Smooth muscle cell (in vitro differentiated cells): Measurements from ENCODE around the gene TAS2R39. TPM values are rescaled to one million over a fixed set of nuclear protein-coding genes. Genes with fewer than 3 reads are reported as not detected.

Experiments
- DNase-seq: peaks from one replicate; lab custom pipeline; 2025; ENCODE audit not compliant: unreplicated experiment; lab: John Stamatoyannopoulos, UW
- H2AFZ ChIP-seq: fragments of 200-600 bp; sonication (generic); 2 replicates; pipeline ENCODE4 v1.6.0; 2016; ENCODE audit warnings: antibody characterized with exemption, low read depth, mild to moderate bottlenecking
- H3F3A ChIP-seq: fragments of 200-600 bp; sonication (generic); 2 replicates; pipeline ENCODE4 v1.6.0; 2017; ENCODE audit warnings: antibody characterized with exemption, low read depth
- H3K27ac ChIP-seq: fragments of 200-600 bp; sonication (generic); 2 replicates; pipeline ENCODE4 v1.5.1; 2016; ENCODE audit warnings: low read depth, mild to moderate bottlenecking
- H3K27me3 ChIP-seq: fragments of 200-600 bp; sonication (generic); 2 replicates; pipeline ENCODE4 v1.6.1; 2016; ENCODE audit warnings: low read depth, mild to moderate bottlenecking
- H3K36me3 ChIP-seq: fragments of 200-600 bp; sonication (generic); 2 replicates; pipeline ENCODE4 v1.5.1; 2016; ENCODE audit warnings: low read depth
- H3K4me1 ChIP-seq: fragments of 200-600 bp; sonication (generic); 2 replicates; pipeline ENCODE4 v1.5.1; 2016; ENCODE audit warnings: low read depth
- H3K4me2 ChIP-seq: fragments of 200-600 bp; sonication (generic); 2 replicates; pipeline ENCODE4 v1.6.0; 2016; ENCODE audit warnings: mild to moderate bottlenecking
- H3K4me3 ChIP-seq: fragments of 200-600 bp; sonication (generic); 2 replicates; pipeline ENCODE4 v1.5.1; 2016; ENCODE audit warnings: mild to moderate bottlenecking
- H3K79me2 ChIP-seq: fragments of 200-600 bp; sonication (generic); 2 replicates; pipeline ENCODE4 v1.6.0; 2016; ENCODE audit warnings: low read depth, mild to moderate bottlenecking
- H3K9ac ChIP-seq: fragments of 200-600 bp; sonication (generic); 2 replicates; pipeline ENCODE4 v1.6.0; 2016; ENCODE audit warnings: low read depth
- H3K9me3 ChIP-seq: fragments of 200-600 bp; sonication (generic); replicated peaks from 2 replicates; pipeline ENCODE4 v1.5.1; 2016; ENCODE audit warnings: low read depth
- H4K20me1 ChIP-seq: fragments of 200-600 bp; sonication (generic); 2 replicates; pipeline ENCODE4 v1.6.0; 2016; ENCODE audit warnings: low read depth
- WGBS: methylation state at CpG from one replicate; pipeline ENCODE4 v1.1.7; 2016; ENCODE audit warnings: low lambda C conversion rate; 5-methylcytosine and 5-hydroxymethylcytosine counted together
- polyA plus RNA-seq: library from polyadenylated mRNA; unstranded; fragments of >200 nt; fragmentation: Nextera tagmentation; extraction: Ambion mirVana; gene quantifications from 2 replicates; pipeline ENCODE4 v1.2.1, GENCODE V29; 2016
- total RNA-seq: library from RNA; depleted of rRNA; stranded (reverse); fragments of >200 nt; gene quantifications from 2 replicates; pipeline ENCODE4 v1.2.3, GENCODE V29; 2014
- TF ChIP-seq, protein P1 (sequence below): fragments of 200-600 bp; sonication (generic); IDR thresholded peaks from 2 replicates; pipeline ENCODE4 v1.5.1; 2017; ENCODE audit warnings: borderline replicate concordance, mild to moderate bottlenecking, antibody characterized with exemption; ENCODE audit not compliant: insufficient read depth, poor library complexity, severe bottlenecking

Gene TAS2R39
- total and polyA plus RNA-seq, 2 experiments from 2014 or later: not detected

DNA sequence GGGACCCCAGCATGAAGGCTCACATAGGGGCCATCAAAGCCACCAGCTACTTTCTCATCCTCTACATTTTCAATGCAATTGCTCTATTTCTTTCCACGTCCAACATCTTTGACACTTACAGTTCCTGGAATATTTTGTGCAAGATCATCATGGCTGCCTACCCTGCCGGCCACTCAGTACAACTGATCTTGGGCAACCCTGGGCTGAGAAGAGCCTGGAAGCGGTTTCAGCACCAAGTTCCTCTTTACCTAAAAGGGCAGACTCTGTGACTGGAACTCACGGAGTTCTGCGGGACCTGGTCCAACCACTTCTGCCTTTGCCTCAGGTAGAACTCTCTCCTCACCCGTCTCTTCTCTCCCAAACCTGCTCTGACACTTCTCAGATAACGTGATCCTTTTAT lies 39.6 kb downstream of the TAS2R39 start:
- Histone ChIP-seq H3K4me2 (no peak overlapping the region), H3K4me1 (no peaks in the 10 kb centered on the region), H4K20me1 (no peaks in the 10 kb centered on the region), H3K36me3 (no peaks in the 10 kb centered on the region), H3F3A (no peaks in the 10 kb centered on the region), H2AFZ (no peak overlapping the region), H3K9me3 (no peaks in the 10 kb centered on the region), H3K27me3 (no peaks in the 10 kb centered on the region), H3K4me3 (no peak overlapping the region), H3K9ac (no peak overlapping the region), H3K79me2 (no peaks in the 10 kb centered on the region), H3K27ac (no peak overlapping the region)
- DNase-seq: no peak
- 88% methylated on average over 7 of the region's 7 CpGs for WGBS
- TF ChIP-seq, protein P1, sequence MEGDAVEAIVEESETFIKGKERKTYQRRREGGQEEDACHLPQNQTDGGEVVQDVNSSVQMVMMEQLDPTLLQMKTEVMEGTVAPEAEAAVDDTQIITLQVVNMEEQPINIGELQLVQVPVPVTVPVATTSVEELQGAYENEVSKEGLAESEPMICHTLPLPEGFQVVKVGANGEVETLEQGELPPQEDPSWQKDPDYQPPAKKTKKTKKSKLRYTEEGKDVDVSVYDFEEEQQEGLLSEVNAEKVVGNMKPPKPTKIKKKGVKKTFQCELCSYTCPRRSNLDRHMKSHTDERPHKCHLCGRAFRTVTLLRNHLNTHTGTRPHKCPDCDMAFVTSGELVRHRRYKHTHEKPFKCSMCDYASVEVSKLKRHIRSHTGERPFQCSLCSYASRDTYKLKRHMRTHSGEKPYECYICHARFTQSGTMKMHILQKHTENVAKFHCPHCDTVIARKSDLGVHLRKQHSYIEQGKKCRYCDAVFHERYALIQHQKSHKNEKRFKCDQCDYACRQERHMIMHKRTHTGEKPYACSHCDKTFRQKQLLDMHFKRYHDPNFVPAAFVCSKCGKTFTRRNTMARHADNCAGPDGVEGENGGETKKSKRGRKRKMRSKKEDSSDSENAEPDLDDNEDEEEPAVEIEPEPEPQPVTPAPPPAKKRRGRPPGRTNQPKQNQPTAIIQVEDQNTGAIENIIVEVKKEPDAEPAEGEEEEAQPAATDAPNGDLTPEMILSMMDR: no peak

DNA sequence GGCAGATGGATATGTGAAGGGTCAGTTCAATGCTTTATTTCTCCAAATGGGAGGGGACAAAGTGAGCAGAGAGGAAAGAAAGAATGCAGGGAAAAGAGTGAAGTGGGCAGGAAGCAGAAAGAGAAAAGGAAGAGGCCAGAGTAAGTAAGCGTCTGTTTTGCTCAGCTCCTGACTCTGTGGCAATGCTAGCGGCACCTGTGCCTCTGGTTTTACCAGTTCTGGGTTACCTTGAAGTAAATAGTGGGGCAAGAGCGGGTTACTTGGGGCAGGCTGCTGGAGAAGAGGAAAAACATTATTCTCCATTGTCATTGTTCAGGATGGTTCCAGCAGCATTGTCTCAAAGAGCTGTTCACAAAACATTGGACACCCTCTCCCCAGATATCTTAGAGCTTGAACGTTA lies 40.6 kb downstream of the TAS2R39 start:
- Histone ChIP-seq H3F3A (no peaks in the 10 kb centered on the region), H3K4me2 (no peak overlapping the region), H3K4me3 (no peak overlapping the region), H2AFZ (no peak overlapping the region), H4K20me1 (no peaks in the 10 kb centered on the region), H3K9ac (no peak overlapping the region), H3K36me3 (no peaks in the 10 kb centered on the region), H3K27me3 (no peaks in the 10 kb centered on the region), H3K9me3 (no peaks in the 10 kb centered on the region), H3K27ac (no peak overlapping the region), H3K79me2 (no peaks in the 10 kb centered on the region), H3K4me1 (no peaks in the 10 kb centered on the region)
- TF ChIP-seq, protein P1: no peak
- no peak for DNase-seq
- WGBS: 76% methylated on average over 4 of the region's 4 CpGs

DNA sequence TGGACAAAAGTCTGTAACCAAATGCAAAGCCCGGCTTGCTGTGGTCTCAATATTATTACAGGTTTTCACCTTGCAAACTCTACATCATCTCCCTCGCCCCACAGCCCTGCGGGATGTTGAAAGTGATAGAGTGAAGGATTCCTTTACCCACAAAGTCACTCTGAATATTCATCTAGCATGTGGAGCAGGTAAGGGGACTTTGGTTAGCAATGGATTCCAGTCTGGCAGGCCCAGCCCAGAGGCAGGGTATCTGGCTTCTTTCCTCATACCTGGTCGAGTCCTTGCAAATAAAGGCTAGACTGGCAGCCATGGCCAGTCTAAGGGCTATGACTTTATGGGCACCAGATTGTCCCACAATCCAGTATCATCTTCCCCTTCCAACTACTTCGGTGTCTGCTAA lies 41.8 kb downstream of the TAS2R39 start:
- no peaks in the 10 kb centered on the region for H3K27me3 ChIP-seq
- TF ChIP-seq, protein P1: no peak
- 85% methylated on average over 5 of the region's 5 CpGs for WGBS
- H3K36me3 ChIP-seq: no peaks in the 10 kb centered on the region
- no peak overlapping the region for H3K4me3 ChIP-seq
- H3K9ac ChIP-seq: no peak overlapping the region
- no peak for DNase-seq
- H4K20me1 ChIP-seq: no peaks in the 10 kb centered on the region
- H3K4me1 ChIP-seq: peaks cover 8% of the 10 kb centered on the region
- no peaks in the 10 kb centered on the region for H3K9me3 ChIP-seq
- H3K79me2 ChIP-seq: no peaks in the 10 kb centered on the region
- no peak overlapping the region for H2AFZ ChIP-seq
- H3K27ac ChIP-seq: no peak overlapping the region
- H3K4me2 ChIP-seq: no peak overlapping the region
- peaks cover 2% of the 10 kb centered on the region for H3F3A ChIP-seq

DNA sequence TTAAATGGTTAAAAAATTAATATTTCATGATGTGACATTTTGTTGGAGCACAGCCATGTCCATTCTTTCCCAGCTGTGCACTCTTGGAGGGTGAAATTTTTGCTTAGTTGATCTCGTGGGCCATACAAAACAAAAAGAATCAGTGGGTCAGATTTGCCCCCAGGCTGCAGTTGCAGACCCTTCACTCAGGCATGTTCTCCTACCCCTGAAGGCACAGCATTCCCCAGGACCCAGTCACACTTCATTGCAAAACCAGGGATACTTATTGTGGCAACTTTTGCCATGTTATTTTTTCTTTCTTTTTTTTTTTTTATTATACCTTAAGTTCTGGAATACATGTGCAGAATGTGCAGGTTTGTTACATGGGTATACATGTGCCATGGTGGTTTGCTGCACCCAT lies 44.6 kb downstream of the TAS2R39 start:
- WGBS: 63% methylated on average over 1 of the region's 1 CpG
- H3K27ac ChIP-seq: no peak overlapping the region

More for the DNA sequence above, 44.6 kb downstream of the TAS2R39 start:
- Histone ChIP-seq H3K4me3 (no peak overlapping the region), H3K4me1 (peaks cover 8% of the 10 kb centered on the region), H2AFZ (no peak overlapping the region), H3K79me2 (no peaks in the 10 kb centered on the region), H3K4me2 (no peak overlapping the region), H3F3A (peaks cover 2% of the 10 kb centered on the region), H3K36me3 (no peaks in the 10 kb centered on the region), H3K27me3 (no peaks in the 10 kb centered on the region), H3K9ac (no peak overlapping the region), H4K20me1 (no peaks in the 10 kb centered on the region), H3K9me3 (no peaks in the 10 kb centered on the region)
- DNase-seq: no peak
- TF ChIP-seq, protein P1: no peak
